Stimulated activated naive CD8-positive, alpha-beta T cell treated with anti-CD3 and anti-CD28 coated beads, Interleukin-15, amount 100 ng/mL, for 72 hours (primary cell): ENCODE measurements around the gene NUDT6.
"Not testable (repeated sequence)": the region's sequence is repeated elsewhere in the genome, so short reads cannot be mapped to it uniquely, and the experiment has no call there.

ENCODE experiments used
- ATAC-seq: fragments of 150-1000 bp; cut with Tn5 transposase; 2 replicates; pipeline ENCODE4 v1.10.0; 2021; ENCODE audit warnings: mild to moderate bottlenecking, moderate library complexity
- DNase-seq, 2 donors: peaks; one replicate each; pipeline ENCODE4 v3.0.0; 2021 to 2022
- H3K27ac Mint-ChIP-seq, 2 donors: one replicate each; pipeline ENCODE4 v1.8.0; 2022; ENCODE audit warnings: mild to moderate bottlenecking in 2 of 2, mixed read lengths in 2 of 2, moderate library complexity in 2 of 2
- H3K27me3 Mint-ChIP-seq: one replicate; pipeline ENCODE4 v1.8.0; 2022; ENCODE audit warnings: mixed read lengths
- H3K4me1 Mint-ChIP-seq: one replicate; pipeline ENCODE4 v1.8.0; 2022; ENCODE audit warnings: mild to moderate bottlenecking, mixed read lengths
- H3K4me3 Mint-ChIP-seq, 2 donors: one replicate each; pipeline ENCODE4 v1.8.0; 2022; ENCODE audit warnings: mild to moderate bottlenecking in 2 of 2, mixed read lengths in 2 of 2, moderate library complexity in 1 of 2
- H3K9me3 Mint-ChIP-seq, 2 donors: one replicate each; pipeline ENCODE4 v1.8.0; 2022; ENCODE audit warnings: mixed read lengths in 2 of 2

The NUDT6 gene

GRCh38 chr4:122899682-122900081 lies 22.7 kb downstream of the NUDT6 start:
- no peak for ATAC-seq
- Mint-ChIP-seq H3K4me1 (no peaks in the 10 kb centered on the region), H3K27ac (no peak overlapping the region), H3K4me3 (no peak overlapping the region), H3K27me3 (no peaks in the 10 kb centered on the region), H3K9me3 (no peaks in the 10 kb centered on the region)
- no peak for DNase-seq

GRCh38 chr4:122898370-122899150 lies 23.8 kb downstream of the NUDT6 start:
- no peak for ATAC-seq
- Mint-ChIP-seq H3K4me3 (no peak overlapping the region), H3K4me1 (no peaks in the 10 kb centered on the region), H3K27me3 (no peaks in the 10 kb centered on the region), H3K9me3 (no peaks in the 10 kb centered on the region), H3K27ac (no peak overlapping the region)
- no peak for DNase-seq

- no peaks in the 10 kb centered on the region for H3K9me3 Mint-ChIP-seq
- no peak overlapping the region for H3K27ac Mint-ChIP-seq
- no peak for ATAC-seq
- H3K27me3 Mint-ChIP-seq: no peaks in the 10 kb centered on the region
- no peak for DNase-seq
- H3K4me1 Mint-ChIP-seq: no peaks in the 10 kb centered on the region
- no peak overlapping the region for H3K4me3 Mint-ChIP-seq
Measured at GRCh38 chr4:122896270-122896669, 26.1 kb downstream of the NUDT6 start.

GRCh38 chr4:122895336-122895995 lies 26.9 kb downstream of the NUDT6 start:
- H3K27me3 Mint-ChIP-seq: no peaks in the 10 kb centered on the region
- ATAC-seq (no peak), DNase-seq (no peak)
- H3K27ac Mint-ChIP-seq: no peak overlapping the region
- H3K4me3 Mint-ChIP-seq: no peak overlapping the region
- H3K4me1 Mint-ChIP-seq: no peaks in the 10 kb centered on the region
- no peaks in the 10 kb centered on the region for H3K9me3 Mint-ChIP-seq

GRCh38 chr4:122894827-122895226 lies 27.6 kb downstream of the NUDT6 start:
- Mint-ChIP-seq H3K4me1 (no peaks in the 10 kb centered on the region), H3K27ac (no peak overlapping the region), H3K9me3 (no peaks in the 10 kb centered on the region), H3K4me3 (no peak overlapping the region), H3K27me3 (no peaks in the 10 kb centered on the region)
- no peak for ATAC-seq
- DNase-seq: no peak

- Mint-ChIP-seq H3K27me3 (no peaks in the 10 kb centered on the region), H3K4me3 (no peak overlapping the region), H3K4me1 (no peaks in the 10 kb centered on the region), H3K27ac (no peak overlapping the region), H3K9me3 (no peaks in the 10 kb centered on the region)
- DNase-seq (no peak), ATAC-seq (no peak)
Measured at GRCh38 chr4:122890147-122890795, 32.1 kb downstream of the NUDT6 start.

GRCh38 chr4:122889726-122890125 lies 32.7 kb downstream of the NUDT6 start:
- no peak for ATAC-seq
- Mint-ChIP-seq H3K4me1 (no peaks in the 10 kb centered on the region), H3K9me3 (no peaks in the 10 kb centered on the region), H3K27ac (no peak overlapping the region), H3K27me3 (no peaks in the 10 kb centered on the region), H3K4me3 (no peak overlapping the region)
- no peak for DNase-seq

GRCh38 chr4:122884499-122884898 lies 37.9 kb downstream of the NUDT6 start:
- H3K27ac Mint-ChIP-seq: no peak overlapping the region
- no peaks in the 10 kb centered on the region for H3K4me1 Mint-ChIP-seq
- ATAC-seq (no peak), DNase-seq (no peak)
- no peak overlapping the region for H3K4me3 Mint-ChIP-seq
- peaks cover 9% of the 10 kb centered on the region for H3K27me3 Mint-ChIP-seq
- H3K9me3 Mint-ChIP-seq: peaks cover 0 to 15% of the 10 kb centered on the region in 2 donors

- Mint-ChIP-seq H3K27ac (no peak overlapping the region), H3K27me3 (peaks cover 9% of the 10 kb centered on the region), H3K4me1 (no peaks in the 10 kb centered on the region), H3K9me3 (peaks cover 0 to 17% of the 10 kb centered on the region in 2 donors), H3K4me3 (no peak overlapping the region)
- DNase-seq (no peak), ATAC-seq (no peak)
Measured at GRCh38 chr4:122882857-122883735, 39.3 kb downstream of the NUDT6 start.

GRCh38 chr4:122879001-122879400 lies 43.4 kb downstream of the NUDT6 start:
- H3K4me3 Mint-ChIP-seq: no peak overlapping the region
- ATAC-seq (no peak), DNase-seq (no peak)
- peaks cover 18% of the 10 kb centered on the region for H3K27me3 Mint-ChIP-seq
- no peaks in the 10 kb centered on the region for H3K4me1 Mint-ChIP-seq
- no peak overlapping the region for H3K27ac Mint-ChIP-seq
- peaks cover 0 to 17% of the 10 kb centered on the region in 2 donors for H3K9me3 Mint-ChIP-seq

- no peak for ATAC-seq
- Mint-ChIP-seq H3K4me1 (no peaks in the 10 kb centered on the region), H3K27me3 (peaks cover 33% of the 10 kb centered on the region), H3K9me3 (peaks cover 0 to 14% of the 10 kb centered on the region in 2 donors), H3K27ac (no peak overlapping the region), H3K4me3 (no peak overlapping the region)
- DNase-seq: no peak
Measured at GRCh38 chr4:122876456-122876855, 45.9 kb downstream of the NUDT6 start.

GRCh38 chr4:122875949-122876348 lies 46.4 kb downstream of the NUDT6 start:
- Mint-ChIP-seq H3K4me1 (no peaks in the 10 kb centered on the region), H3K27me3 (peaks cover 34% of the 10 kb centered on the region), H3K27ac (no peak overlapping the region), H3K4me3 (no peak overlapping the region), H3K9me3 (peaks cover 1 to 12% of the 10 kb centered on the region in 2 donors)
- ATAC-seq: no peak
- DNase-seq: no peak

- Mint-ChIP-seq H3K9me3 (peaks cover 5 to 9% of the 10 kb centered on the region in 2 donors), H3K4me3 (no peak overlapping the region), H3K27me3 (peaks cover 54% of the 10 kb centered on the region), H3K4me1 (no peaks in the 10 kb centered on the region), H3K27ac (no peak overlapping the region)
- DNase-seq: no peak
- ATAC-seq: no peak
Measured at GRCh38 chr4:122873821-122874593, 48.4 kb downstream of the NUDT6 start.

GRCh38 chr4:122873146-122873545 lies 49.3 kb downstream of the NUDT6 start:
- ATAC-seq (no peak), DNase-seq (no peak)
- H3K4me3 Mint-ChIP-seq: no peak overlapping the region
- H3K4me1 Mint-ChIP-seq: no peaks in the 10 kb centered on the region
- peaks cover 5 to 12% of the 10 kb centered on the region in 2 donors for H3K9me3 Mint-ChIP-seq
- peaks cover 54% of the 10 kb centered on the region for H3K27me3 Mint-ChIP-seq
- no peak overlapping the region for H3K27ac Mint-ChIP-seq

- not testable (repeated sequence) for ATAC-seq, H3K27ac Mint-ChIP-seq, DNase-seq, H3K4me3 Mint-ChIP-seq, H3K4me1 Mint-ChIP-seq
- Mint-ChIP-seq H3K27me3 (peaks cover 55% of the 10 kb centered on the region), H3K9me3 (peaks cover 5 to 13% of the 10 kb centered on the region in 2 donors)
Measured at GRCh38 chr4:122868235-122868634, 54.2 kb downstream of the NUDT6 start.
